SK-N-SH (cell line): Measurements from ENCODE around the gene RIMS1. TPM values are rescaled to one million over a fixed set of nuclear protein-coding genes. Genes with fewer than 3 reads are reported as not detected.

Source experiments
- CTCF ChIA-PET: fragments of 300-600, 350-600 bp; formaldehyde crosslinking; extraction: SDS; loops from one replicate; lab custom pipeline; 2021; lab: Yijun Ruan, JAX
- POLR2A ChIA-PET: fragments of 350-600 bp; sonication (Branson Sonifier 250); formaldehyde crosslinking; extraction: SDS; loops from one replicate; lab custom pipeline; 2020; ENCODE audit warnings: antibody characterized with exemption, inconsistent platforms; lab: Yijun Ruan, JAX
- DNase-seq: peaks from one replicate; pipeline ENCODE4 v3.0.0; 2012
- H2AFZ ChIP-seq: fragments of 200-600 bp; sonication (generic); 2 replicates; pipeline ENCODE4 v1.8.1; 2016; ENCODE audit warnings: antibody characterized with exemption, mild to moderate bottlenecking, low read depth
- H3F3A ChIP-seq: fragments of 200-600 bp; sonication (generic); replicated peaks from 2 replicates; pipeline ENCODE3; 2016; ENCODE audit warnings: antibody characterized with exemption, mild to moderate bottlenecking; ENCODE audit not compliant: insufficient read depth
- H3K27ac ChIP-seq, 2 experiments: fragments of 200-500 bp in 1 of 2; fragments of 200-600 bp in 1 of 2; sonication (Bioruptor generic) in 1 of 2; sonication (generic), shearing (Covaris generic) in 1 of 2; 2 replicates each; pipeline versions ENCODE4 v1.5.1 to v1.6.1; 2014 to 2016; ENCODE audit warnings: low read depth in 2 of 2, inconsistent platforms in 1 of 2, low read length in 1 of 2, mild to moderate bottlenecking in 1 of 2, mixed read lengths in 1 of 2
- H3K27me3 ChIP-seq: fragments of 200-600 bp; sonication (generic), shearing (Covaris generic); 2 replicates; pipeline ENCODE4 v1.6.1; 2016; ENCODE audit warnings: mixed run types; ENCODE audit not compliant: insufficient read depth
- H3K36me3 ChIP-seq, 2 experiments: fragments of 200-500 bp in 1 of 2; fragments of 200-600 bp in 1 of 2; sonication (Bioruptor generic) in 1 of 2; sonication (generic) in 1 of 2; replicated peaks in 1 of 2; 2 replicates each; pipeline versions ENCODE3 to v1.5.1; 2014 to 2016; ENCODE audit warnings: low read length in 1 of 2, mild to moderate bottlenecking in 1 of 2; ENCODE audit not compliant: insufficient read depth in 2 of 2, control insufficient read depth in 1 of 2
- H3K4me1 ChIP-seq, 2 experiments: fragments of 200-500 bp in 1 of 2; fragments of 200-600 bp in 1 of 2; sonication (Bioruptor generic) in 1 of 2; sonication (generic), shearing (Covaris generic) in 1 of 2; 2 replicates each; pipeline versions ENCODE4 v1.5.1 to v1.6.1; 2014 to 2016; ENCODE audit warnings: low read depth in 1 of 2, low read length in 1 of 2, mixed run types in 1 of 2; ENCODE audit not compliant: insufficient read depth in 2 of 2, control insufficient read depth in 1 of 2
- H3K4me2 ChIP-seq: fragments of 200-600 bp; sonication (generic), shearing (Covaris generic); 2 replicates; pipeline ENCODE4 v1.6.1; 2017; ENCODE audit warnings: mixed run types
- H3K4me3 ChIP-seq, 2 experiments: fragments of 200-500 bp in 1 of 2; fragments of 200-600 bp in 1 of 2; sonication (Bioruptor generic) in 1 of 2; sonication (generic), shearing (Covaris generic) in 1 of 2; 2 replicates each; pipeline versions ENCODE4 v1.5.1 to v1.8.1; 2014 to 2016; ENCODE audit warnings: low read depth in 2 of 2, inconsistent platforms in 1 of 2, low read length in 1 of 2, mild to moderate bottlenecking in 1 of 2, mixed read lengths in 1 of 2, moderate library complexity in 1 of 2
- H3K79me2 ChIP-seq: fragments of 200-600 bp; sonication (generic); 2 replicates; pipeline ENCODE4 v1.8.1; 2017; ENCODE audit warnings: mild to moderate bottlenecking; ENCODE audit not compliant: insufficient read depth
- H3K9ac ChIP-seq: fragments of 200-600 bp; sonication (generic); 2 replicates; pipeline ENCODE4 v1.6.1; 2017; ENCODE audit warnings: mixed run types
- H3K9me2 ChIP-seq: fragments of 200-600 bp; sonication (generic); 2 replicates; pipeline ENCODE4 v1.6.1; 2017; ENCODE audit warnings: mixed run types
- H3K9me3 ChIP-seq: fragments of 200-600 bp; sonication (generic); 2 replicates; pipeline ENCODE4 v1.6.1; 2017; ENCODE audit warnings: mixed run types, mild to moderate bottlenecking, moderate library complexity
- H4K20me1 ChIP-seq: fragments of 200-600 bp; sonication (generic); 2 replicates; pipeline ENCODE4 v1.6.1; 2017; ENCODE audit warnings: mild to moderate bottlenecking, mixed run types; ENCODE audit not compliant: insufficient read depth
- CHD2 ChIP-seq: fragments of 150-350 bp; IDR thresholded peaks from 2 replicates; pipeline ENCODE4 v1.6.1; 2018; ENCODE audit warnings: low read length; ENCODE audit not compliant: partially characterized antibody
- CTCF ChIP-seq: fragments of 200-600 bp; sonication (generic); IDR thresholded peaks from 2 replicates; pipeline ENCODE4 v1.6.1; 2017; ENCODE audit warnings: antibody characterized with exemption, mild to moderate bottlenecking, moderate library complexity
- ELF1 ChIP-seq: IDR thresholded peaks from 2 replicates; pipeline ENCODE4 v1.4.0; 2012
- EP300 ChIP-seq, 2 experiments: IDR thresholded peaks; 2 replicates each; pipeline versions ENCODE4 v1.4.0 to v1.6.1; 2012; ENCODE audit warnings: borderline replicate concordance in 1 of 2, low read depth in 1 of 2, low read length in 1 of 2
- EZH2phosphoT487 ChIP-seq: fragments of 200-600 bp; sonication (generic); IDR thresholded peaks from 2 replicates; pipeline ENCODE4 v1.6.1; 2017; ENCODE audit warnings: low read depth, mixed run types, mild to moderate bottlenecking, antibody characterized with exemption, moderate library complexity, borderline replicate concordance
- FOSL2 ChIP-seq: IDR thresholded peaks from 2 replicates; pipeline ENCODE4 v1.4.0; 2012; ENCODE audit warnings: low read depth, mild to moderate bottlenecking, moderate library complexity, borderline replicate concordance
- FOXJ3 ChIP-seq: sonication (generic); formaldehyde crosslinking; IDR thresholded peaks from 2 replicates; pipeline ENCODE4 v1.5.1; 2020; ENCODE audit warnings: mild to moderate bottlenecking, missing genetic modification reagents
- GABPA ChIP-seq: IDR thresholded peaks from 2 replicates; pipeline ENCODE4 v1.4.0; 2012; ENCODE audit warnings: low read depth, mild to moderate bottlenecking
- GATA2 ChIP-seq: sonication (generic); formaldehyde crosslinking; IDR thresholded peaks from 2 replicates; pipeline ENCODE4 v1.5.0; 2020; ENCODE audit warnings: mild to moderate bottlenecking, missing genetic modification reagents
- JUND ChIP-seq: IDR thresholded peaks from 2 replicates; pipeline ENCODE4 v1.4.0; 2012
- MAX ChIP-seq: IDR thresholded peaks from 2 replicates; pipeline ENCODE4 v1.4.0; 2012; ENCODE audit warnings: low read depth
- MXI1 ChIP-seq: IDR thresholded peaks from 2 replicates; pipeline ENCODE4 v1.6.1; 2012; ENCODE audit warnings: mild to moderate bottlenecking, low read depth, low read length, improper control_type of control experiment
- NFIC ChIP-seq: IDR thresholded peaks from 2 replicates; pipeline ENCODE4 v1.4.0; 2012; ENCODE audit warnings: borderline replicate concordance
- POLR2AphosphoS5 ChIP-seq: IDR thresholded peaks from 2 replicates; pipeline ENCODE4 v1.6.1; 2012; ENCODE audit warnings: low read depth, low read length
- REST ChIP-seq: IDR thresholded peaks from 2 replicates; pipeline ENCODE4 v1.6.1; 2012; ENCODE audit warnings: mild to moderate bottlenecking, low read depth, low read length, moderate library complexity
- TCF12 ChIP-seq: IDR thresholded peaks from 2 replicates; pipeline ENCODE4 v1.4.0; 2012
- TEAD4 ChIP-seq: IDR thresholded peaks from 2 replicates; pipeline ENCODE4 v1.4.0; 2012; ENCODE audit warnings: mild to moderate bottlenecking, borderline replicate concordance; ENCODE audit not compliant: insufficient read depth
- USF2 ChIP-seq: fragments of 150-350 bp; IDR thresholded peaks from 2 replicates; pipeline ENCODE4 v1.6.1; 2017; ENCODE audit warnings: antibody characterized with exemption, low read length, low read depth, borderline replicate concordance
- ZBTB33 ChIP-seq: IDR thresholded peaks from 2 replicates; pipeline ENCODE4 v1.4.0; 2012; ENCODE audit warnings: low read depth, borderline replicate concordance
- WGBS: methylation state at CpG from one replicate; pipeline ENCODE4 v1.1.6; 2017; ENCODE audit warnings: low lambda C conversion rate; 5-methylcytosine and 5-hydroxymethylcytosine counted together
- polyA plus RNA-seq, 3 experiments: library from polyadenylated mRNA; depleted of rRNA; stranded (reverse); fragments of >200 nt; gene quantifications; 2 replicates each; pipeline ENCODE4 v1.2.3, GENCODE V29; 2012

The RIMS1 gene
- polyA plus RNA-seq, 1 of the 3 experiments (the other 2 are of a cell fraction), result 0.20 TPM

GRCh38 chr6:72348926-72349325 lies 462.6 kb downstream of the RIMS1 start:
- no peak for DNase-seq
- POLR2A ChIA-PET, result no interaction called here
- no peaks in the 10 kb centered on the region; a peak in 1 of 4 replicates for H3K4me1 ChIP-seq
- 10% methylated on average over 1 of the region's 1 CpG for WGBS
- peak; percentile 50 for TF ChIP-seq TCF12
- TF ChIP-seq EZH2phosphoT487, result no peak
- peak; percentile 46; the same call in 1 of the 2 replicates for TF ChIP-seq FOSL2
- TF ChIP-seq JUND, result peak; percentile 33; the same call in 1 of the 2 replicates
- TF ChIP-seq MXI1, result no peak
- TF ChIP-seq EP300 (IDR thresholded peaks at IDR 0.05; ENCODE audit: borderline replicate concordance in 1 of 2, low read depth in 1 of 2, low read length in 1 of 2), result peak in 1 of 2 experiments; percentile 30; a peak in 1 of 4 replicates
- no peak overlapping the region for H3K9ac ChIP-seq
- no peak overlapping the region for H3K4me3 ChIP-seq
- H3K4me2 ChIP-seq, result no peak overlapping the region
- H3K27ac ChIP-seq, result peak overlapping the region in 1 of 2 experiments; percentile 49; a peak in 2 of 4 replicates
- H3K9me3 ChIP-seq, result no peaks in the 10 kb centered on the region
- H3K27me3 ChIP-seq, result no peaks in the 10 kb centered on the region
- H3F3A ChIP-seq, result no peaks in the 10 kb centered on the region
- CTCF ChIA-PET, result no interaction called here
- H3K36me3 ChIP-seq, result no peaks in the 10 kb centered on the region
- H3K9me2 ChIP-seq, result no peaks in the 10 kb centered on the region
- H3K79me2 ChIP-seq, result no peaks in the 10 kb centered on the region
- H4K20me1 ChIP-seq, result no peaks in the 10 kb centered on the region
- H2AFZ ChIP-seq, result no peak overlapping the region

- Histone ChIP-seq H3F3A (no peaks in the 10 kb centered on the region), H3K27ac (peak overlapping the region in 1 of 2 experiments; percentile 43; a peak in 1 of 4 replicates), H3K4me2 (no peak overlapping the region), H3K36me3 (no peaks in the 10 kb centered on the region), H3K9me3 (no peaks in the 10 kb centered on the region), H2AFZ (peak overlapping the region; percentile 22; the same call in 1 of the 2 replicates), H3K9ac (no peak overlapping the region), H3K9me2 (no peaks in the 10 kb centered on the region), H3K27me3 (no peaks in the 10 kb centered on the region), H3K79me2 (no peaks in the 10 kb centered on the region), H3K4me1 (no peaks in the 10 kb centered on the region; a peak in 1 of 4 replicates), H4K20me1 (no peaks in the 10 kb centered on the region), H3K4me3 (no peak overlapping the region)
- ChIA-PET CTCF (interaction anchor here (0.9 kb wide), 1 partner anchor 18 kb away, joined by 3 read pairs; no protein-coding TSS in a partner anchor), POLR2A (no interaction called here)
- whole genome bisulfite sequencing, result 35% methylated on average over 1 of the region's 1 CpG
- no peak for DNase-seq
- TF ChIP-seq GATA2 (CRISPR knock-in tag) (no peak), NFIC (no peak), FOXJ3 (no peak), POLR2AphosphoS5 (no peak), ZBTB33 (no peak), ELF1 (no peak), MAX (no peak), USF2 (no peak), TEAD4 (no peak), CTCF (no peak), CHD2 (no peak), REST (no peak), GABPA (no peak), FOSL2 (no peak)
Measured at GRCh38 chr6:72350296-72350881, 464.0 kb downstream of the RIMS1 start.
